ENCODE measurements around the gene GSC2.

Gene GSC2

GRCh38 chr22:19149991-19150390, at the start of gene GSC2:
Gene GSC2, minus strand, starts transcription at chr22:19150292. Its CDS starts 9 bp downstream, at chr22:19150283.
- DNase-seq: no peak

GRCh38 chr22:19199479-19199878, 49.4 kb upstream of the GSC2 start:
- DNase-seq: no peak

GRCh38 chr22:19197997-19198865, 48.1 kb upstream of the GSC2 start:
- DNase-seq: no peak

DNA sequence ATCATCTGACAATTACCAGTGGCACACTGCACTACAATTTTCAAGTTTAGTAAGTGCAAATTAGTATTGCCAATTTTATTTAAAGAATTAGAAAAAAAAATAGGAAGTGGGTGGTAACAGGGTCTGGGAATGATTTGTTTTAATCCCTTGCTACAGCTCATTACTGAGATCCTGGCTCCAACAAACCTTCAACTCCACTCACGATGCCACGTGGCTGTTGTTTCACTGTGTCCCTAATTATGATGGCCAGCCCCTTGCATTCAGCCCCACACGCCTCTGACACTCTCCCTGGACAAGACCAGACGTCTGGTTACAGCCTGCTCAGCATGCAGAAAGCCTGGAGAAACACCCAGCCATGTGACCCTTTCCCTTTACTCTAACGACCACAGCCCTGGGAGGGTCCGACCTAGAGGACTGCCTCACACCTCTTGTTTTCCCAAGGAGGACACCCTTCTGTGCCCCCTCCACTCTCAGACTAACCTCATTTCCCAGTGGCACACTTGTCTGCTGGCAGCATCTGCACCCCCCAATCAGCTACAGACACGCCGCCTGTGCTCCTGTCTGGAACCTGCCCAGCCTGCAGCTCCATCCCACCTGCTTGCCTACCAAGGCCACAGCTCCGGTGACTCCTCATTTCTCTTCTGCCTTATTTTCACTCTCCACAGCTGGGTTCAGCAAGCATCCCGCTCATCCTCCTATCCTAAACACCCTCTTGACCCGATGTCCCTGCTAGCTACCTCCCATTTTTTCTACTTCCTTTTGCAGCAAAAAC, 46.9 kb upstream of the GSC2 start:
- DNase-seq: no peak

- DNase-seq: no peak
Measured at GRCh38 chr22:19195796-19196731, 46.0 kb upstream of the GSC2 start.

DNA sequence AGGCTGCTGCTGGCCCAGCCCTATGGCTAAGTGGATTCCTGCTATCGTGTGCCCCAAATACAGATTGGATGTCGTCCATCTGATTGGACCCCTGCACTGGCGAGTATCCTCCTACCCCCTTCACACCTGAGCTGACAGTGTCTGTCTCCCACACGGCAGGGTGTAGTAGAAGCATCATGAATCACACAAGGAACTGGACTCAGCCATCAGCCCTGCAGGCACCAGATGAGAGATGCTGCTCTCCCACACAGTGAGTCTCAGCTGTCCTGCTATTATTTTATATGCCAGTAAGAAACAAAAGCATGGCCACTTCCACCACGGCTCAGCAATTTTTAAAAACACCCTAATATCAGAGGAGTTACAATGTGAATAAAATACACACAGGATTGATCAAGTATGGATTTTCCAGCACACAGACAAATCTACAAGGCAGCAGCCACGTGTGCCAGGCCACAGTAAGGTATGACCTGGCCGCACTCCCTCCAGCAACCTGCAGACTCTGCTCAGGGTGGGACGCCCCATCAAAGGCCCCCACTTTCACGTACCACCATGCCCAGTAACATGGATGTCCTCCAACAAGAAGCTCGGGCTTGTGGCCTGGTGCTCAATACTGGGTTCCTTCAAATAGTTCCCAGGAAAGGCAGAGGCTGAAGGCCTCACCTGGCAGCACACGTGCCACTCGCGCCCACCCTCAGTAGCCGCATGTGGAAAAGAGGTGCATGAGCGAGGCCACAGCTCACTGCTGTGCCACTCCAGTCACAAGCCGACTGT, 44.9 kb upstream of the GSC2 start:
- DNase-seq: no peak

GRCh38 chr22:19193879-19194278, 43.8 kb upstream of the GSC2 start:
- no peak for DNase-seq

- no peak for DNase-seq
Measured at GRCh38 chr22:19187716-19188563, 37.8 kb upstream of the GSC2 start.

DNA sequence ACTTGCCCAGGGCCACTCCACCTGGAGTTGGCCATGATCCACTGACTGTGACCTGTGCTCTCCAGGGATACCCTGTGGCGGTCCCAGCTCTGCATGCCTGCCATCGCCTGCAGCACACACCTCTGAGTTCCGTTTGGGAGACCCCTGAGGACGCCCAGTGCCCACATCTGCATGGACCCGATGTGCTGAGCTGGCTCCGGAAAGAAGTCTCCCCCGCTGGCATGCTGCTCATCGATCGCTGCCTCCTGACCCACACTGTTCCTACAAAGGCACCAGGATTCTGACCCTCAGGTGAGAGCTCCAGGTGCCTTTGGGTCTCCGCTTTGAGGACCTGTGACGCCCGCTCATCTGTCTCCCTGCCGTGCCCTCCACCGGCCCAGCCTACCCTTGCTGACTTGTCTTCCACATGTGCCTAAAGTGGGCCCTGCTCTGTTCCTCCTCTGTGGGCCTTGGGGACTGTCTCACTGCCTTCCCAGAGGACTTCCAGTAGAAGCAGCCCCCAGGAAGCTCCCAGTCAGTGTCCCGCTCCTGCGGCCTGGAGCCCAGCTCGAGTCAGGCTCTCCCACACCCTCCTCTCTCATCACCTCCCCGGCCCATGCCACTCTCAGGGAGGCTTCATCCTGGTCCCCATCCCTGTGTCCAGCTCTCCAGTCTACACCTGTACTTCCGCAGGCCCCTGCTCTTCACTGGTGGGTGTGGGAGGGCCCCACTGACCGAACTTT, 34.3 kb upstream of the GSC2 start:
- DNase-seq: no peak

DNA sequence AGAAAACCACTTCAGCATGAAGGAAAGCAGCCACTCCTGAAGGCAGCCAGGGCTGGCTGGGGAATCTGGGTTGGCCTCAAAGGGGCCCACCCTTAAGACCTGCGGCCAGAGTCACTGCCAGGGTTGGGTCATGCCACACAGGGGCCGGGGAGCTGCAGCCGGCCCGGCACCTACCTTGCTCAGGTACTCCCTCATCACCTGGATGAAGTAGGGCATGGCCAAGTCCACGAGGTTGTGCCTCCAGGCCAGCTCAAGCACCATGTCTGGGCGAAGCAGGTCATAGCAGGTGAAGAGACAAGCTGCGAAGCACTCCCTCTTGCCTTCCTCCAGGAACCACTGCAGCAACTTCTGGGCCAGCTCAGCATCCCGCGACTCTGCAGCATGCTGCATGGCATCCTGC, 33.1 kb upstream of the GSC2 start:
- DNase-seq: no peak

DNA sequence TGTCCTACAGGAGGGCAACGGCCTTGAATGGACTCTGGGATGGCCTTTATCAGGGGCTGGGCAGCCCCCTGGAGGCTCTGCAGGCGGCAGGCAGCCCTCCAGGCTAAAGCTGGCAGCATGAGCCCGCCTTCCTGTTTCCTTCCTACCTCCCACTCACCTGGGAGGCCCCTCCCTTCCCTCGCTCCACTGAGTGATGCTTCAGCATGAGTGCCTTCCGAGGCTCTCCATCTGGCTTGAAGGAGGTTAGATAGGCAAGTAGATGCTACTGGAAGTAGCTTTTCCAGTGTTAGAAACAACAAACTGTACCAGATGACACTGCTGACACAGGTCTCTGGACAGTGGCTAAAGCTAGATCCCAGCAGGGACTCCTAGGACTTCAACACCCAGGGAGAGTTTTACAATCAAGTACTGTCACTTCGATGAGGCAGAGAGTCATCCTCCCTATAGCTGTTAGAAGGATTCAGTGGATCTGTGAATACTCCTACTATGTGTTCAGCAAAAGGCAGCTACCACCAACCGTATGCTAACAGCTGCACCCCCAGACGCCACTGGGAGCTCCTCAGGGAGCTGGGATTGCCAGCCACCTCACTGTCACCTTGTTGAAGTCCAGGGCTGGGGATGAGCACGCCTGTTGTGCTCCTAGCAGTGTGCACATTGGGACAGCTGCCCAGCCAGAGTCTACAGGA, 32.5 kb upstream of the GSC2 start:
- no peak for DNase-seq

DNA sequence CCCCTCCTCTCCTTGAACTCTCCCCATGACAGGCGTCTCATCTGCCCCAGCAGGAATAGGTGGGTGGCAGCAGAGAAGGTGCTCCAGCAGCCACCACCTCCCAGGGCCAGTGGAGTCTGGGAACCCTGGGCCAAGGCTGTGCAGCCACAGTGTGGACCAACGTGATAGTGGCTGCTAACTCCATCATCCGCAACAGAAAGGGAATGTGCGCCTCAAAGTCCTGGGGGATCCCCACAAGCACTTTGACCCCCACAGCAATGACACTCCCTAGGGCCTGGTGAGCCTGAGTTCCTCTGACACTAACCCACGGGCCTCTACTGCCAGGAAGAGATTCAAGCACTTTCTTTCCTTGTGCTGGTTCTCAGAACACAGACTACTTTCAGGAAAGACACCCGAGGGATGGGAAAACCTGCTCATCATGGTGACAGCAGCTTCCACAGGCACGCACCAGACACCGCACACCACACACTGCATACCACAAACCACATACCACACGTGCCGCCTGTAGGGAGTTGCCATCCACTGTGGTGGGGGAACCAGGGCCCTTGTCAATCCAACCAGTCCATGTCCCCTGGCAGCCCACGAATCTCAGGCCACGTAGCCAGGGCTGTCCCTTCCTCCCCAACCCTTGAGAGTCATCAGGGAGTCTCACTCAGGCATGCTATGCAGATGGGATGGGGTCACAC, 31.8 kb upstream of the GSC2 start:
- no peak for DNase-seq

DNA sequence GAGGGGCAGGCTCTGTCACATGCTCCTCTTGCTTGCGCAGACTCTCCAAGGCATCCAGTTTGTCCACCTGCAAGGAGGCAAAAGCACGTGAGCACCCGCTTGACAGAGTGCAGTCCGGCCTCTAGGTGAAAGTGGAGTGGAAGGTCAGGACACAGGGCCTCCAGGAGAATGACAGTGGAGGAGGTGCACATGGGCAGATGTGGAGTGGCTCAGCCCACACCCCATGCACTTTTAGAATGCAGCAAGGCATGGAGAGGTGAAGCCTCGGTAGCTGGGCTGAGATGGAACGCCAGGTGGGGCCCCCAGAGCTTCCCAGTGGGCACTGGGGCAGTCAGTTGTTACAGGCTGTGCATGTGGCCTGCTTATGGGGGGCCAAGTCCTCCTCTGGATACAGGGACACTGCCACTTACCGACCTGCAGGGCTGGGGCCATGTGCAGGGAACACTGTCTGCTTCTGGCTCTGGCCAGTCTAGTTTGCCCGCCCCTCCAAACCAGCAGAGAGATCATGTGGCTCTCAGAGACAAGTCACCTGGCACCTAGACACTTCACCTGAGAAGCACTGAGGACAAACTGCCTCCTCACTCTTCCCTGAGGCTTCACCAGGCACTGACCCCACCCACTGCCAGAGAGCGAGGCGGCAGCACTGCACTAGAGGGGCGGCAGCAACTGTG, 30.8 kb upstream of the GSC2 start:
- DNase-seq: no peak

DNA sequence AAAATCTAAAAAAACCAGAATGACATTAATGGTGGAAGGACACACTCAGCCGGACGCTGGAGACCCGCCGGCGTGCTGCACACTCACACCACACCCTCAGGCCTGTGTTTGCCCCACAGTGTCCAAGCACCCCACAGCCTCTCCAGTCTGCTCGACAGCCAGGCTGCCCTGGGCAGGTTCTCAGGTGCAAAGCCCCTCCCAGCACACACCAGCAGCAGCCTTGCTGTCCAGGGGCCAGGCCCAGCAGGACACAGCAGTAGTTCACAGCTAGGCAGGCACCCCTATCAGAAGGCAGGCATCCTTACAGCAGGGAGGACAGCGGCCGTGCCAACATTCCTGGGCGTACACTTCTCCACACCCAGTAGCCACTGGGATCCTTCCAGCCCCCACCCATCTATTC, 30.1 kb upstream of the GSC2 start:
- DNase-seq: no peak

DNA sequence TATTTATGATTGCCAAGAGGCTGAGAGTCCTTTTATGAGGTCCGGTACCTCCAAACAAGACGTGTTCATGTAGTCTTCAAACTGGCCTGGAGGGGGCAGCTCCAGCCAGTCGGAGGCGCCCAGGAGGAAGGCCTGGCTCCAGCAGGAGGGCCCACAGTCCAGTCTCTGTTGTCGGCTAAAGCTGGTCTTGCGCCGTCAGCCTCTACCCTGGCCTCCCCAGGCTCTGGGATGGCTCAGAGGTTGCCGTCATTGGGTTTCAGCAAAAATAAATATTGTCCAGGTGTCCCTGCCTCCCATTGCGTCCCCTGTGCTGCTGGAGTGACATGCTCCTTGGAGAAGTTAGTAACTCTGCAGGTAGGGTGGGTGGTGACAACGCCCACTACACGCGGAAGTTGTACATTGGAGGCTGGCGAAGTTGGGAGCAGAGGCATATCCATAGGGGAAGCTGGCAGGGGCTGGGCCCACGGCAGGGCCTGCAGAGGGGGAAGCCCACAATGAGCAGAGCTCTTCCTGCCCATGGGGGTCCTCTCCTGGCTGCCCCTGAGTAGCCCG, 29.5 kb upstream of the GSC2 start:
- no peak for DNase-seq

- DNase-seq: peak; percentile 55
Measured at GRCh38 chr22:19178657-19179496, 28.8 kb upstream of the GSC2 start, which contains the start of gene SLC25A1. Gene SLC25A1, minus strand, starts transcription at chr22:19178736. Its CDS starts 63 bp downstream, at chr22:19178673.

DNA sequence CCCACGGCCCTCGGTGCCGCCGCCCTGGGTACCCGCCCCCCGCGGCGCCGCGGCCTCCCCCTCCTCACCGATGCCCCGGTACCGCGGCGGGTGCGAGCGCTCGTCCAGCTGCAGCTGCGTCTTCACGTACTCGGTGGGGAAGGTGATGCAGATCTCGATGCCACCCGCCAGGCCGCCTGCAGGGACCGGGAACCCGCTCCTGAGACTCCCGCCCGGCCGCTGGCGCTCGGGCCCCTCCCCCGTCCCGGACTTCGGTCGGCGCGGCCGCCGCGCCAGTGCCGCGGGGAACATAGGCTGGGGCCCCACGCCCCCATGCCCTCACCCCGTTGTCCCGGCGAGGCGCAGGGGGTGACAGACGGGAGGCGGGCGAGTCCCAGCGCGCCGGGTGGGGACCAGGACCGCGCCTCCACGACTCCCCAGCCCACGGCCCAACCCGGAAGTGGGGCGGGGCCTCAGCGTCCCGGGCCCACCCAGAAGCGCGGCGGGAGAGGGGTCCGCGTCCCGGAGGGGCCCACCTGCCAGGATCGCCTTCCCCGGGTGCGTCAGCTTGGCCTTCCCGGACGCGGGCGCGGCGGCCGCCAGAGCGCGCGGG, 28.1 kb upstream of the GSC2 start:
- no peak for DNase-seq
